Measurements from ENCODE around the gene DEF6.

The DEF6 gene

GRCh38 chr6:35259948-35260590 is 37.5 kb upstream of the DEF6 start:
- peaks cover 0 to 8% (median 0%) of the 10 kb centered on the region in 11 experiments; a peak in 5 of 22 replicates for H4K20me1 ChIP-seq
- peak overlapping the region; percentile 92 to 98 (median 97) for H3K9ac ChIP-seq
- no peak for TF ChIP-seq Cebpa-rat (IDR thresholded peaks at IDR 0.05)
- H3K4me3 ChIP-seq: peak overlapping the region; percentile 65 to 93 (median 80)
- H3K36me3 ChIP-seq: 0 out of 22 replicates have a peak, but pooled peaks cover 0 to 3% (median 0%) of the 10 kb centered on the region in 11 experiments
- H3K27ac ChIP-seq: peak overlapping the region; percentile 94 to 99 (median 95)
- H3K4me2 ChIP-seq: peak overlapping the region; percentile 85 to 98 (median 93)
- peaks cover 36 to 54% (median 48%) of the 10 kb centered on the region in 10 experiments for H3K4me1 ChIP-seq
- no peaks in the 10 kb centered on the region for H3K27me3 ChIP-seq
- no peaks in the 10 kb centered on the region for H3K9me3 ChIP-seq (replicated peaks in 1 of 11)

- Histone ChIP-seq H3K4me1 (peaks cover 44 to 61% (median 52%) of the 10 kb centered on the region in 10 experiments), H3K27ac (peak overlapping the region; percentile 94 to 99 (median 95); a peak in 19 of 22 replicates), H3K27me3 (no peaks in the 10 kb centered on the region), H3K9me3 (replicated peaks in 1 of 11) (no peaks in the 10 kb centered on the region), H3K9ac (peak overlapping the region; percentile 92 to 98 (median 97)), H3K36me3 (0 out of 22 replicates have a peak, but pooled peaks cover 0 to 3% (median 0%) of the 10 kb centered on the region in 11 experiments), H3K4me2 (peak overlapping the region; percentile 85 to 98 (median 93)), H4K20me1 (peaks cover 0 to 9% (median 3%) of the 10 kb centered on the region in 11 experiments; a peak in 6 of 22 replicates), H3K4me3 (peak overlapping the region; percentile 65 to 93 (median 80); a peak in 19 of 20 replicates)
- no peak for TF ChIP-seq Cebpa-rat (IDR thresholded peaks at IDR 0.05)
These were observed 36.7 kb upstream of the DEF6 start for GRCh38 chr6:35260591-35261570.

- Histone ChIP-seq H3K27ac (no peak overlapping the region), H3K9me3 (replicated peaks in 1 of 11) (no peaks in the 10 kb centered on the region), H3K4me3 (no peak overlapping the region), H4K20me1 (peaks cover 0 to 15% (median 3%) of the 10 kb centered on the region in 11 experiments; a peak in 8 of 22 replicates), H3K4me2 (peak overlapping the region in 1 of 11 experiments; percentile 72; a peak in 1 of 22 replicates), H3K36me3 (peaks cover 0 to 4% (median 0%) of the 10 kb centered on the region in 11 experiments; a peak in 3 of 22 replicates), H3K9ac (no peak overlapping the region), H3K4me1 (peaks cover 38 to 56% (median 46%) of the 10 kb centered on the region in 10 experiments), H3K27me3 (no peaks in the 10 kb centered on the region)
- no peak for TF ChIP-seq Cebpa-rat (IDR thresholded peaks at IDR 0.05)
These were observed 35.0 kb upstream of the DEF6 start for GRCh38 chr6:35262596-35262995.

- Histone ChIP-seq H3K27ac (no peak overlapping the region), H3K4me1 (peaks cover 35 to 52% (median 41%) of the 10 kb centered on the region in 10 experiments), H3K9me3 (replicated peaks in 1 of 11) (no peaks in the 10 kb centered on the region), H4K20me1 (peaks cover 0 to 16% (median 6%) of the 10 kb centered on the region in 11 experiments; a peak in 9 of 22 replicates), H3K9ac (peak overlapping the region in 1 of 11 experiments; percentile 31; a peak in 1 of 22 replicates), H3K27me3 (no peaks in the 10 kb centered on the region), H3K4me2 (peak overlapping the region; percentile 3 to 72 (median 34); a peak in 16 of 22 replicates), H3K4me3 (no peak overlapping the region), H3K36me3 (peaks cover 0 to 6% (median 2%) of the 10 kb centered on the region in 11 experiments; a peak in 7 of 22 replicates)
- no peak for TF ChIP-seq Cebpa-rat (IDR thresholded peaks at IDR 0.05)
These were observed 32.9 kb upstream of the DEF6 start for GRCh38 chr6:35264550-35265274.

- H3K4me1 ChIP-seq: peaks cover 30 to 47% (median 36%) of the 10 kb centered on the region in 10 experiments
- no peak overlapping the region for H3K4me3 ChIP-seq
These were observed 32.1 kb upstream of the DEF6 start for GRCh38 chr6:35265523-35265922.

GRCh38 chr6:35267446-35267845 is 30.2 kb upstream of the DEF6 start:
- Histone ChIP-seq H3K27ac (no peak overlapping the region), H3K9ac (no peak overlapping the region), H3K9me3 (replicated peaks in 1 of 11) (no peaks in the 10 kb centered on the region), H3K4me3 (no peak overlapping the region), H3K4me2 (no peak overlapping the region), H3K4me1 (peaks cover 22 to 37% (median 28%) of the 10 kb centered on the region in 10 experiments), H3K36me3 (peaks cover 0 to 29% (median 11%) of the 10 kb centered on the region in 11 experiments; a peak in 10 of 22 replicates), H4K20me1 (peaks cover 0 to 16% (median 6%) of the 10 kb centered on the region in 11 experiments; a peak in 9 of 22 replicates), H3K27me3 (no peaks in the 10 kb centered on the region)
- TF ChIP-seq Cebpa-rat (IDR thresholded peaks at IDR 0.05): no peak

More at GRCh38 chr6:35265523-35265922, 32.1 kb upstream of the DEF6 start:
- Histone ChIP-seq H3K4me2 (no peak overlapping the region; a peak in 1 of 22 replicates), H3K27me3 (no peaks in the 10 kb centered on the region), H4K20me1 (peaks cover 0 to 16% (median 6%) of the 10 kb centered on the region in 11 experiments; a peak in 9 of 22 replicates), H3K9ac (no peak overlapping the region), H3K27ac (no peak overlapping the region), H3K36me3 (peaks cover 0 to 13% (median 5%) of the 10 kb centered on the region in 11 experiments; a peak in 9 of 22 replicates), H3K9me3 (replicated peaks in 1 of 11) (no peaks in the 10 kb centered on the region)
- no peak for TF ChIP-seq Cebpa-rat (IDR thresholded peaks at IDR 0.05)

GRCh38 chr6:35267897-35268296 is 29.7 kb upstream of the DEF6 start:
- H3K4me1 ChIP-seq: peaks cover 22 to 37% (median 30%) of the 10 kb centered on the region in 10 experiments
- H4K20me1 ChIP-seq: peaks cover 0 to 16% (median 6%) of the 10 kb centered on the region in 11 experiments; a peak in 9 of 22 replicates
- no peak overlapping the region for H3K4me3 ChIP-seq

GRCh38 chr6:35272005-35272404 is 25.6 kb upstream of the DEF6 start:
- Histone ChIP-seq H4K20me1 (peaks cover 0 to 21% (median 9%) of the 10 kb centered on the region in 11 experiments; a peak in 8 of 22 replicates), H3K9me3 (replicated peaks in 1 of 11) (no peaks in the 10 kb centered on the region), H3K4me1 (peaks cover 30 to 41% (median 39%) of the 10 kb centered on the region in 10 experiments), H3K9ac (no peak overlapping the region), H3K4me2 (no peak overlapping the region), H3K27ac (no peak overlapping the region), H3K36me3 (peaks cover 0 to 34% (median 16%) of the 10 kb centered on the region in 11 experiments; a peak in 10 of 22 replicates), H3K4me3 (no peak overlapping the region), H3K27me3 (no peaks in the 10 kb centered on the region)
- TF ChIP-seq Cebpa-rat (IDR thresholded peaks at IDR 0.05): no peak

More at GRCh38 chr6:35267897-35268296, 29.7 kb upstream of the DEF6 start:
- no peak overlapping the region for H3K27ac ChIP-seq
- H3K27me3 ChIP-seq: no peaks in the 10 kb centered on the region
- H3K9ac ChIP-seq: no peak overlapping the region
- no peak overlapping the region for H3K4me2 ChIP-seq
- H3K9me3 ChIP-seq (replicated peaks in 1 of 11): no peaks in the 10 kb centered on the region
- H3K36me3 ChIP-seq: peaks cover 0 to 33% (median 15%) of the 10 kb centered on the region in 11 experiments; a peak in 10 of 22 replicates
- TF ChIP-seq Cebpa-rat (IDR thresholded peaks at IDR 0.05): no peak
